HFFc6 (cell line): ENCODE measurements around the gene AZGP1. TPM values are rescaled to one million over a fixed set of nuclear protein-coding genes. Genes with fewer than 3 reads are reported as not detected.

Experiments used
- DNase-seq: peaks from one replicate; pipeline ENCODE4 v3.0.0-alpha.2; 2018
- H3K27ac Mint-ChIP-seq: 2 replicates; pipeline ENCODE4 v1.8.0; 2020; ENCODE audit warnings: mild to moderate bottlenecking, mixed read lengths
- H3K27me3 Mint-ChIP-seq: 2 replicates; pipeline ENCODE4 v1.8.0; 2021; ENCODE audit warnings: mild to moderate bottlenecking, moderate library complexity, mixed read lengths; ENCODE audit not compliant: insufficient read depth
- H3K36me3 Mint-ChIP-seq: 2 replicates; pipeline ENCODE4 v1.8.0; 2021; ENCODE audit warnings: low read depth, mixed read lengths
- H3K4me1 Mint-ChIP-seq: 2 replicates; pipeline ENCODE4 v1.8.0; 2020; ENCODE audit warnings: low read depth, mixed read lengths
- H3K4me3 Mint-ChIP-seq: 2 replicates; pipeline ENCODE4 v1.8.0; 2020; ENCODE audit warnings: mild to moderate bottlenecking, moderate library complexity, mixed read lengths
- H3K9me3 Mint-ChIP-seq: 2 replicates; pipeline ENCODE4 v1.8.0; 2020; ENCODE audit warnings: mild to moderate bottlenecking, mixed read lengths
- total RNA-seq, 6 experiments: library from RNA; stranded (reverse); fragmentation: NEBNext Ultra II Directional; extraction: Animal tissue kit (Norgen Biotek cat#: 25700); gene quantifications; 2 replicates in 1 of 6; 3 replicates in 5 of 6; pipeline ENCODE4 v1.2.3, GENCODE V29; 2021
- TF ChIP-seq, protein P1 (sequence below): fragments of 200-600 bp; sonication (generic); IDR thresholded peaks from 2 replicates; pipeline ENCODE4 v1.5.0; 2021; ENCODE audit warnings: antibody characterized with exemption, mild to moderate bottlenecking

AZGP1 gene
- total RNA-seq, 6 experiments from 2014 or later: not detected

DNA sequence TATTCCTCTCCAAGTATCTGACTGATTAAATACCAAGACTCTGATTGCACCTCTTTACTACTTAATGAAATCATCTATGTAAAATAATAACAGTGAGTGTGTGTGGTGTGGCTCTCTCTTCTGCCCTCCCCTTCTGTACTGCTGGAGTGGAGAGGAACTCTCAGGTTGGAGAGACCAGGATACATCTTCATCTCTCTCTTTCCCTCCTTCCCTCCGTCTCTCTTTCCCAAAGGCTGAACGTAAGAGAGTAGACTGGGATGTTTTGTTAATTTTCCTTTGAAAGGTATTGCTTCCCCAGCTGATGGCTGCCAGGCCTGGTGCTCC lies 46.1 kb downstream of the AZGP1 start:
- H3K27ac Mint-ChIP-seq: no peak overlapping the region
- H3K9me3 Mint-ChIP-seq: no peaks in the 10 kb centered on the region
- peak overlapping the region; percentile 84 for H3K4me3 Mint-ChIP-seq
- DNase-seq: no peak
- H3K4me1 Mint-ChIP-seq: peaks cover 18% of the 10 kb centered on the region
- H3K36me3 Mint-ChIP-seq: no peaks in the 10 kb centered on the region
- TF ChIP-seq, protein P1, sequence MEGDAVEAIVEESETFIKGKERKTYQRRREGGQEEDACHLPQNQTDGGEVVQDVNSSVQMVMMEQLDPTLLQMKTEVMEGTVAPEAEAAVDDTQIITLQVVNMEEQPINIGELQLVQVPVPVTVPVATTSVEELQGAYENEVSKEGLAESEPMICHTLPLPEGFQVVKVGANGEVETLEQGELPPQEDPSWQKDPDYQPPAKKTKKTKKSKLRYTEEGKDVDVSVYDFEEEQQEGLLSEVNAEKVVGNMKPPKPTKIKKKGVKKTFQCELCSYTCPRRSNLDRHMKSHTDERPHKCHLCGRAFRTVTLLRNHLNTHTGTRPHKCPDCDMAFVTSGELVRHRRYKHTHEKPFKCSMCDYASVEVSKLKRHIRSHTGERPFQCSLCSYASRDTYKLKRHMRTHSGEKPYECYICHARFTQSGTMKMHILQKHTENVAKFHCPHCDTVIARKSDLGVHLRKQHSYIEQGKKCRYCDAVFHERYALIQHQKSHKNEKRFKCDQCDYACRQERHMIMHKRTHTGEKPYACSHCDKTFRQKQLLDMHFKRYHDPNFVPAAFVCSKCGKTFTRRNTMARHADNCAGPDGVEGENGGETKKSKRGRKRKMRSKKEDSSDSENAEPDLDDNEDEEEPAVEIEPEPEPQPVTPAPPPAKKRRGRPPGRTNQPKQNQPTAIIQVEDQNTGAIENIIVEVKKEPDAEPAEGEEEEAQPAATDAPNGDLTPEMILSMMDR: no peak
- peaks cover 21% of the 10 kb centered on the region for H3K27me3 Mint-ChIP-seq

DNA sequence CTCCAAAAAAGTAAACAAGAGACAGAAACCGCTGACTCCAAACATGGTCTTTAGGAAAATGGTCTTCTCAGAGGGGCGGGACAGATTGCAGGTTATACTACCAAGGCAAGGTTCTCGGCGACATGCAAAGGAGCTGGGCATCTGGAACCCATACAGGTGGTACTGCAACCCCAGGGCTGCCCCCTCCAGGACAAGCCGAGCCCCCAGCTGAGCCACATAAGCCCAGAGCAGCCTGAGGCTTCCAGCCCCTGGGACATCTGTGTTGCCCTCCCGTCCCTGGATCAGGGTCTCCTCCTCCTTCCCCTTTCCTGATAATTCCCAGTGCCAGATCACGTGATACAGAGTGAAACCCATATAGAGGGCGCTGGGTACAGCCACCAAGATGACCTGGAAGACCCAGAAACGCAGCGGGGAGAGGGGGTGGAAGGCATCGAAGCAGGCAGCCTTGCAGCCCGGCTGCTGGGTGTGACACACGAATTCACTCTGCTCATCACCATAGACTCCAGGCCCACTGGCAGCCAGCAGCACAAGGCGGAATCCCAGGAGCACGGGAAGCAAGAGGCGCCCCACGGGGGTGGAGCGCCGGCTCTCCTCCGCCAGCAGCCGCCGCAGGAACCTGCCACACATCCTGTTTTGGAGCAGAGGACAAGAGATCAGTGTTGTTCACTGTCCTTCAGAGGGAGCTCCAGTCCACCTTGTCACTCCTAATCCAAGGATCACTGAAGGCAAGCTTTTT lies 46.7 kb downstream of the AZGP1 start, which contains the start of gene GJC3:
GJC3 (minus strand) TSS at position 627 of the 736 bp plus-strand sequence; CDS start at position 627, 0 bp downstream.
- H3K9me3 Mint-ChIP-seq: no peaks in the 10 kb centered on the region
- H3K36me3 Mint-ChIP-seq: no peaks in the 10 kb centered on the region
- peaks cover 19% of the 10 kb centered on the region for H3K27me3 Mint-ChIP-seq
- DNase-seq: peak; percentile 66
- TF ChIP-seq, protein P1: peak; percentile 50
- H3K4me1 Mint-ChIP-seq: peaks cover 18% of the 10 kb centered on the region
- peak within 1 kb of the TSS; percentile 84 for H3K4me3 Mint-ChIP-seq
- H3K27ac Mint-ChIP-seq: no peak within 1 kb of the TSS

DNA sequence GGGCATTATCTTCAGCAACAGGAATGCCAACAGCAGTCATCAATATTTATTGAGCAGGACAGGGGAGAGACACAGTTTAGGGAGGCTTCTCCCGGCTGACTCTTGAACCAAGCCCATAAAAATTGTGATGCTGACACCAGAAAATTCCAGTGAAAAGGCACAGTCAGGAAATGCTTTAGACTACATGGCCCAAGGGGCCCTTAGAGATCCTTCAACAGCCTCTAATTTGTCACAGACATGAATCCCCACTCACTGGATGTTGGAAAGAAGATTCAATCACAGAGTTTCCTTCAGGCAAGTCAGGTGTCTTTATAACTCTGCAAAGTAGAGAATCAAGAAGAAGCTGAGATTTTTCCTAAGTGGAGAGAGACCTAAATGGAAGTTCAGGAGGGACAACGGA lies 47.6 kb downstream of the AZGP1 start:
- Mint-ChIP-seq H3K9me3 (no peaks in the 10 kb centered on the region), H3K4me1 (peaks cover 18% of the 10 kb centered on the region), H3K4me3 (no peak overlapping the region), H3K27me3 (peaks cover 13% of the 10 kb centered on the region), H3K27ac (no peak overlapping the region), H3K36me3 (no peaks in the 10 kb centered on the region)
- TF ChIP-seq, protein P1: no peak
- DNase-seq: no peak

GRCh38 chr7:99927536-99927935 lies 48.3 kb downstream of the AZGP1 start:
- DNase-seq: no peak
- TF ChIP-seq, protein P1: no peak
- no peak overlapping the region for H3K27ac Mint-ChIP-seq
- no peaks in the 10 kb centered on the region for H3K36me3 Mint-ChIP-seq
- H3K27me3 Mint-ChIP-seq: peaks cover 8% of the 10 kb centered on the region
- H3K9me3 Mint-ChIP-seq: no peaks in the 10 kb centered on the region
- no peak overlapping the region for H3K4me3 Mint-ChIP-seq
- H3K4me1 Mint-ChIP-seq: peaks cover 18% of the 10 kb centered on the region

- Mint-ChIP-seq H3K27ac (no peak overlapping the region), H3K4me3 (no peak overlapping the region), H3K27me3 (peaks cover 8% of the 10 kb centered on the region), H3K36me3 (peaks cover 9% of the 10 kb centered on the region), H3K4me1 (peaks cover 18% of the 10 kb centered on the region), H3K9me3 (no peaks in the 10 kb centered on the region)
- TF ChIP-seq, protein P1: no peak
- DNase-seq: no peak
These were observed 49.5 kb downstream of the AZGP1 start for GRCh38 chr7:99926321-99926720.
